HG03565 (cell line): Measurements from ENCODE around the gene CELSR3.

Experiments used
- ATAC-seq: cut with Tn5 transposase; IDR thresholded peaks from one replicate; pipeline ENCODE4 v1.9.1; 2021; ENCODE audit warnings: mild to moderate bottlenecking, moderate library complexity; ENCODE audit not compliant: unreplicated experiment

Gene CELSR3

DNA sequence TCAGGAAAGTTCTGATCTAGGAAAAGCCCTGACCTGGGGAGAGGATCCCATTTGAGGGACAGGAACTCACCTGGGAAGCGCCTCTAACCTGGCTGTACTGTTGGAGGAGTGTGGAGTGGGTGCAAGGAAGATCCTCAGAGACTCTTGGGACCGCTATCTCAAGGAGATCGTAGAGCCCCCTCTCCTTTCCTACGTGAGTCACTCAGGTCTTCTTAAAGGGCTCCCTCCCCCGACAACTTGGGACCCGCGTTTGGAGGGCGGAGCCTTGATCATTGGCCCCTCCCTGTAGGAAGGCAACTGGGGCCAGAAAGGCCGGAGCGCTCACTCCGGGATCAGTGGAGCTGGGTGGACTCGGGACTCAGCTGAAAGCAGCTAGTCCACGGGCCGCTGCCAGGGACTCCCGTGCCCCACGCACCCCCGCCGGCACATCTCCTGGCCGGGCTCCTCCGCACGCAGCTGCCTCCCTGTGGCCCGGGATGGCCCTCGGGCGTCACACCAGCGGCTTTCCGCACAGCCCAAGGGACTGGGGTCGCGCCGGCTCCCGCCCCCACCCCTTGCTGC, 27.9 kb downstream of the CELSR3 start:
- no peak for ATAC-seq

DNA sequence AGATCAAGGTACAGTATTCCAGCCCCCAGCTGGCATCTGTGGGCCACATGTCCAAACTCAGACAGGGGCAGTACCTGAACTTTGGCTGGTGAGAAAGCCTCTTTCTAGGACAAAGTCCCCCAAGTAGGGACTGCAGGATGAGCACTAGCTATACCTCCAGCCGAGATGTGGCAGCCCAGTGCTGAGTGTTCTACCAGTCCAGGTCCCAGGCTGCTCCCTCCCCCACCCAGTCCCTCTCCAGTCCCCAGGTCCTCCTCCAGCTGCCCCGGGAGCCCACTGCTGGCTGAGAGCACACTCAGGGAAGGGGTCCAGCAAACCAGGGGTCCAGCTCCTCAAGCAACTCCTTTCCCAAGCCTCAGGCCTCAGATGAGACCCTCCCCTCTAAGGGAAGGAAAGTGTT, 28.9 kb downstream of the CELSR3 start:
- ATAC-seq = no peak

DNA sequence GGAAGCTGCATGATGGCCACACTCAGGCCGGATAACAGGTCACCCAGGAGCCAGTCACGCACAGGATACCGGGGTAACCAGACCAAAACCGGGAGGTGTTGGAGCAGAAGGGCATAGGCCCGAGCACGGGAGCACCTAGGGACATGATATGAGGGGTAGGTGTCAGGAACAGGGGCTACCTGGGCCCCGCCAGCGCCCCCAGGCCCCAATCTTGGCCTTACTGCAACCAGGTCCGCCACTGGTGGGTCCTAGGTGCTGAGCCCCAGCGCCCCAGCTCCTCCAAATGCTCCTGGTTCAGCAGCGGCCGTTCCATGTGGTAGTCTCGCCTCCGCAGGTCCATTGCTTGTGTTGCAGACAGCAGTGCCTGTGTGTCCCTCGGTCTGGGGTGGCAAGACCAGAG, 29.4 kb downstream of the CELSR3 start:
- ATAC-seq = no peak

DNA sequence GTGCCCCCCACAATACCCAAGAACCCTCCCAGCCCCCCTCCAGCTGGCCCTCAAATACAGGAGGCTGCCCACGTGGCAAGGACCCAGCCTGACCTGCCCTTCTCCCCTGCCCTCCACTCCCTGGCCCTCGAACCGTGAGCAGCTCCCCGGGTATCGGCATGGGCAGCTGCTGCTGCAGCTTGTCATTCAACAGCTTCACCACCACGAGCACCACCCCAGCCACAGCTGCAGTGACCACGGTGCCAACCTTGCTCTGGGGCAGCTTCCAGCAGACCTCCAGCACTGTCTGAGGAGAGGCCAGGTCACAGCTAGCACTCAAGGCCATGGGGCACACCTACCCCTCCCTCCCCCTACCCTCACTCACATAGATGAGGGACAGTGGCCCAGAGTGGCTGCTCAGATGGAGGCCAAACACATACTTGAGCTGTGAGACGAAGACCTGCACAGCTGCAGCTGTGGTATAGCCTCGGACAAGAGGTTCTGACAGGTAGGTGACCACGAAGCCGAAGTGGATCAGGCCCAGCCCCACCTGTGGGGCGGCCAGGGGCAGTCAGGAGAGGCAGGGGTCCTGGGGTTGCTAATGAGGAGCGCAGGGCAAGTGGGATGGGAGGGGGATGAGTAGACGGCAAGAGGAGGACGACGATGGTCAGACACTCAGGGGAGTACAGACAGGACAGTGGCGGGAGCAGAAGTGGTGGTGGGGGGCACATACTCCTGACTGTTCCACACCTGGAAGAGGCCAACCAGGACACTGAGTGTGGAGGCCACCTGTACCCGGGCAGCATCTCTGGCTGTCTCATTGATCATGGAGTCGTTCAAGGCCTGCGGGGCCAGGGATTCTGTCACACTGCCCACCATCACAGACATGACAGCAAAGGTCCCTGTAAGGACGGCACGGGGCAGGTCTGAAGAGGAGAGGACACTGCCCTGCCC, 30.9 kb downstream of the CELSR3 start:
- no peak for ATAC-seq

DNA sequence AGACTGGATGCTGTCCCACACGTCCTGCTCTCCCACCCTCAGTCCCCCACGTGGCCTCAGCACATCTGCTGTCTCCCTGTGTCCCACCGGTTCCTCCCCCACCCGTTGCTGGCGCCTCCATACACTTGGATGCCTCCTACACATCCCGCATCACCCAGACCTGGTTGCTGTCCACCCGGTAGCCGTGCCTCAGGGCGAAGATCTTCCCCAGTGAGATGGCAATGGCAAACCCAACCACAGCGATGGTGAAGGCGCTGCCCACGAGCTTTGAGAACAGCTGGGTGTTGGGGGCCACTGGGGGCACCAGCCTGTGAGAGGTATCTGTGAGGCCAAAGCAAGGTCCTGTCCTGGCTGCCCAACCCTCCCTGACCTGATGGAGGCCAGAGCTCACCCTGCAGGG, 31.9 kb downstream of the CELSR3 start:
- no peak for ATAC-seq

DNA sequence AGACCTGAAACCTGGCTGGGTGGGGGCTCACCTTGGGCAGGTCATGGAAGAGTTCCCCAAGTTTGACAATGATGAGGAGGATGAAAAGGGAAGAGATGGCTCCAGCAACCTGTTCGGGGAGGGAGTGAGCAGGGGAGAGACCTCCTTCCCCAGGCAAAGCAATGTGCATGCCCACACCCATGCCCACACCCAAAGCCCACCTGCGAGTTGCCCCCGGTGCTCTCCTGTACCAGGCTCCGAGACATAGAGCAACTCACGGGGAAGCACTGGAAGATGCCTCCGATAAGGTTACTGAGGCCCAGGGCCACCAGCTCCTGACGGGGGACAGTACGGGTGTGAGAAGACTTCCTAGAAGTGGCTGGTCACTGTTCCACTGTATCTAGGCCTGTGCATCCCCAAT, 32.3 kb downstream of the CELSR3 start:
- ATAC-seq = no peak

DNA sequence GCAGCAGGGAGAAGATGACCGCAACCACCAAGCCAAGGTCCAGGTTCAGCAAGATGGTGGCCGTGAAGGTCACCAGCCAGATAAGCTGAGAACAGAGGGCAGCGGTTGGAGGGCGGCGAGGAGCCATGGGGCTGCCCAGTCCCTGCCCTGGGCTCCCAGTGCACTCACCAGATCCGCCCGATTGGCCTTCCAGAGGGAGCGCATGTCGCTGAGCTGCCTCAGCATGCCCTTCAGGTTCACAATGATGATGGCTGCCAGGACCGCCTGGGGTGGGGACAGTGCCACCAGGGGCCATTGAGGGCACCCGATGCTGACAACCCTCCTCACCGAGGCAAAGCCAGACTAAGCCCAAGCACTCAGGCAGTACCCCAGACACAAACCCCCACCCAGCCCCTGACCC, 32.8 kb downstream of the CELSR3 start:
- no peak for ATAC-seq

DNA sequence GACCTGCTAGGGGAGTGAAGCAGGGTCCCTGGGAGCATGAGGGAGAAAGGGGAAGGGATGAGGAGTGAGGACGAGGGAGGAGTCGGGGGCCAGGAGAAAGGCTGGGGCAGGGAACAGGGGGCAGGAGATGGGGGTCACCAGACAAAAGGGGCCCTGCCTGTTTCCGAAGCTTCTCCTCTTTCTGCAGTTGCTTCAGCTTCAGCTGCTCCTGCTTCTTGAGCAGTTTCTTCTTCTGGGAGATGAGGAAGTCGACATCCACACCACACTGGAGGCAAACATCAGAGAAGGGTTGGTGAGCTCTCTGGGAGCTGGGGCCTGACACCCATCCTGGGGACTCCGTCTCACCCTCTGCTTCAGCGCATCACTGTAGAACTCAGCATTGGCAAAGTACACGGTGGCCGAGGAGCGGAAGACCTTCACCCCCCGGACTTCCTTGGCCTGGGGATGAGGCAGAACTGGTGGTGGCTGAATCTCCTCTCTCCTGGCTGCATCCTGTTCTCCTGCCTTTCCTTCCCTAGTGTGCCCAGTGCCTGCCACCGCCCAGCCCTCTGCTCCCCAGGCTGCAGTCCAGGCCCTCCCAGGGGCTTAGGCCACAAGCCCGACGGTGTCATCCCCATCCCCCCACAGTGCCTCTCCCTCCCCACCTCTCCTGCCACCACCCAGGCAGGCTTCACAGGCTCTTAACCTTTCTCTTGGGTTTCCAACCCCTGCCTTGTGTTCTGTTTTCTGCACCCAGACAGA, 34.2 kb downstream of the CELSR3 start:
- no peak for ATAC-seq

DNA sequence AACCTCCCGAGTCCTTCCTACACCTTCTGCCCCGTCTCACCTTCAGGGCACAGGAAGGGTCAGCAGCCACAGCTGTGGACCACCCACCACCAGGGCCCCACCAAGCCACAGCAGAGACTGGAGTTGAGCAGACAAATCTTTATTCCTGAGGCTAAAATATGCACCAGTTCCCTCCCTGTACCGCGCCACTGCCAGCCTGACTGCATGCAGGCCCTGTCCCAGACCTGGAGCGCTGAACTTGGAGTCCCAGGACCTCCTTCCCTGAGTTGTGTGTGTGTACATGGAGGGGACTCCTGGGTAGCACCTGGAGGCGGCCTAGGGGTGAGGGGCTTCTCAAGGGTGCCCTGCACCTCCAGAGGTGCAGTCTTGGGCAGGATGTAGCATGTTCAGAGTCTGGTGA, 37.1 kb downstream of the CELSR3 start:
- no peak for ATAC-seq

DNA sequence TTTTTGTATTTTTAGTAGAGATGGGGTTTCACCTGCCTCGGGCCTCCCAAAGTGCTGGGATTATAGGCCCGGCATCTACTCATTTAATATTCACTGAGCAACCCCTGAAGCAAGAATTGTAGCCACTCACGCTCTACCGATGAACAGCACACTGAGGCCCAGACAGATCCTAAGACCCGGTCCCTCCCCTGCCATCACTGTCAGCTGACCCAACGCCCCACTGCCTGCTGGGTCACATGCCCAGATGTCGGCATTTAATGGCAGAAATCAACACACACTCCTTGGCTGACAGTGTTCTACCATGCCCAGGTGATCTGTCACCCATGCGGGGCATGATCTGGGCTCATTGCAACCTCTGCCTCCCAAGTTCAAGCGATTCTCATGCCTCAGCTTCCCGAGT, 37.9 kb downstream of the CELSR3 start:
- no peak for ATAC-seq

DNA sequence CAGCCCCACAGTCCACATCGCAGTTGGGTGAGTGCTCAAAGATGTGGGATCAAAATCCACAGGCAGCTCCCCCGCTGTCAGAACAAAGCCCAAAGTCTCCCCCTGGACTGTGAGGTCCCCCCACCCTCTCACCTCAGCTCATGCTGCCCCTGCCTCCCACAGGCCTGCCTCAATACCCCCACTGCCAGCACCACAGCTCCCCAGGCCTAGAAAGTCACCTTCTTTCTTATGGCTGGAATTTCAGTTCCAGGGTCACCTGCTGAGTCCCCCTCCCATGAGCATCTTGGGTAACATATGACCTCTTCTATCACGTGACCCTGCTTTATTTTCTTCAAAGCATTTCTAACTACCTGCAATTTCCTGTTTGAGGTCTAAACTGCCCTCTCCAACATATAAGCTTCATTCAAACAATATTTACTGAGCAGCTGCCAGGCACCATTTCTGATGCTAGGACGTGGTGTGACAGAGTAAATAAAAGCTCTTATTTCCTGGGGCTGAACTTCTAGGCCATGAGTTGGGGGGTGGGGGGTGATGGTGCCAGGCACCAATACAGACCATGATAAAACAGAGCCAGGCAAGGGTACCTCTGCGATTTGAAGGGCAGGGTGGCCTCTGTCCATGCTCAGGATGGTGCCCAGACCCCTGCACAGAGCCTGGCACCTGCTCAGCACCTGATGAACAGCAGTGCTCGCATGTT, 38.7 kb downstream of the CELSR3 start:
- no peak for ATAC-seq

DNA sequence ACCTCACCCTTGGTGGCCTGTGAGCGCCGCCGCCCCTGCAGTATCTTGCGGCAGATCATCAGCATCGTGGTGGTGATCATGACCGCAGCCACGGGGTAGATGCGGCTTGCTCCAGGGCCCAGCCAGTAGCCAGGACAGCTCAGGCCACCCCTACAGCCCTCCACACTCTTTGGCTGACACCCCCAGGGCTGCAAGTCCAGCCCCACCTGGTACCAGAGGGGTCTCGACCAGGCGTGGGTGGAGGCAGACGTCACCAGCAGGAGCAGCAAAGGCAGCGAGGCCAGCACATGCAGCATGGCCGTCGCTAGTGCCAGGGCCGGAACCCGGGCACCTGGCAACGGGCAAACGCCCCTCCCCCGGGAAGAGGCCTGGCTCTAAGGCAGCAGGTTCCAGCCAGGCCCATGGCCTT, 41.2 kb downstream of the CELSR3 start, which contains the start of gene TMEM89:
TMEM89 (minus strand) TSS at position 309 of the 409 bp plus-strand sequence; CDS start at position 296, 13 bp downstream.
- no peak for ATAC-seq

DNA sequence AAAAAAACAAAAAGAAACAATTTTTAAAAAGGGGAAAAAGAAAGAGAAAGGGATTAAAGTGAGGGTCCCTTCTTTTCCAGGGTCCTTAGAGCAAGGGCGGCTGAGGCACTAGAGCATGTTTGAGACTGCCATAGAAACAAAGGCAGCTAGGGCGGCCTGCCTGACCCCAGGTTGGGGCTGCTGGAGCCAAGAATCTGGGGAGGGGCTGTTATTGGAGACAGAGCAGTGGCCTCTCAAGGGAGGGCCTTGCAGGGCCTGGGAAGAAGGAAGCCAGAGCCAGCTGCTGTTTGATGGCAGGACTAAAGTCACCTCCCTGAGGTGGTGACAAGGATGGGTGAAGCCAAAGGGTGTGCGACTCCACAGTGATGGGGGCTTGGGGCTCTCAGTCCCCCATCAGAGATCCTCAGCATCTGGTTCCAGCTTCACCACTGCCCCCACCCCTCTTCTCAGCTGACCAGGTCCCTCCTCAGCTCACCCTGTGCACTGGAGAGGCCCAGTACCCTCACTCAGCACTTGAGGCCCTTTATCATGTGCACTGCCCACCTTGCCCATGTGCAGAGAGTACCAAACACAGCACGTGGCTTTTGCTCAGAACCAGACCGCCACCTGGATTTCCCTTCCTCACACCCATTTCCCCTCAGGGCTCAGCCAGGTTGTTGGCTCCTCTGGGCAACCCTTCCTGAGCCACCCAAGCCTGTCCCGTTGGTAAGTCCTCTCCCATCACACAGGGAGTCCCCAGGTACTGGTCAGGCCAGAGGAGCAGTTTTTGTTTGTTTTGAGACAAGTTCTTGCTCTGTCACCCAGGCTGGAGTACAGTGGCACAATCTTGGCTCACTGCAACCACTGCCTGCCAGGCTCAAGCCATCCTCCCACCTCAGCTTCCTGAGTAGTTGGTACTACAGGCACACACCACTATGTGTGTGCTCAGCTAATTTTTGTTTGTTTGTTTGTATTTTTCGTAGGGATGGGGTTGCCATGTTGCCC, 42.9 kb downstream of the CELSR3 start:
- ATAC-seq = no peak

DNA sequence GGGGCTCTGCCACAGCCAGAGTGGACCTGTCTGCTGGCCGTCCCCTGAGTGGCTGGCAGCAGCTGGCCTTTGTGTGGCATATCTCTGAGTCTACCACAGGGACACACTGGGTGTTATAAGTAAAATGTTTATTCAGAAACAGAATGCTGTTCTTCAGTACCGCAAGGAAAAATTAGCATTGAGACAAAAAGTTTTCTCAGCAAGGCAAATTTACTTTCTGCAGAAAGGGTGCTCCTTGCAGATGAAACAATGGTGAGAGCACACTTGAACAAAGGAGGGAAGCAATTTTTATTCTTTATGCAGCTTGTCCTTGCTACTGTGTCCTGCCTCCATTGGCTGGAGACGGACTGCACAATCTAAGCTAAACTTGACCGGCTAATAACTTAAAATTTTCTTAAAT, 45.1 kb downstream of the CELSR3 start:
- ATAC-seq = no peak

DNA sequence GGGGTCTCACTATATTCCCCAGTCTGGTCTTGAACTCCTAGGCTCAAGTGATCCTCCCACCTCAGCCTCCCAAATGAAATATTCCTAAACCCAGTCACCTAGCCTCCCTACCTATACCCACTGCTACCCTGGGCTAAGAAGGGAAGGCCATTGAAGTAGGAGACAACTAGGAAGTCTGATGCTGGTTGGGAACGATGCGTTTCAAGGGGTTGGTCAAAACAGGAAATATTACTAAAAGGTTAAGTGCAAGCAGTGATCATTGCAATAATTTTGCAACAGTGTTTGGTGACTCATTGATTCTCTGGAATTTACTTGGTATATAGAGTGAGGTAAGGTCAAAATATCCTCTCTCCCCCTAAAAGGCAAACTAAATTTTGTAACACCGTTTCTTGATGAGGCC, 48.6 kb downstream of the CELSR3 start:
- ATAC-seq = no peak

DNA sequence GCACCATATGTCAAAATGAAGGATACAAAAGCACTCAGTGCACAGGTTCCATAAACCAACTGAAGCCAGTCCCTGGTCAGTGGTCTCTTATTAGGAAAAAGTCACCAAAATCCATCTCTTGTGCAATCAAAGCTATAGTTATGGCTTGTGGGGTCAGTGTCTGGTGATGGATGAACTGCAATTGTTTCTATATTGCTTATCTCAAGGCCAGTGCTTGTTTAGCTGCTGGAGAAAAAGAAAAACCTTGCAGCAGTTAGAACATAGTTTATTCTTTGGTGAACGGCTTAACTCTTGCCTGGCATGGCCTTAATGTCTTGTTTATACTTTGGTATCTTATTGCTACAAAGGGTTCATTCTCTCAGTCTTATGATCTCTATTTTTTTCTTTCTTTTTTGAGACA, 50.4 kb downstream of the CELSR3 start:
- no peak for ATAC-seq

DNA sequence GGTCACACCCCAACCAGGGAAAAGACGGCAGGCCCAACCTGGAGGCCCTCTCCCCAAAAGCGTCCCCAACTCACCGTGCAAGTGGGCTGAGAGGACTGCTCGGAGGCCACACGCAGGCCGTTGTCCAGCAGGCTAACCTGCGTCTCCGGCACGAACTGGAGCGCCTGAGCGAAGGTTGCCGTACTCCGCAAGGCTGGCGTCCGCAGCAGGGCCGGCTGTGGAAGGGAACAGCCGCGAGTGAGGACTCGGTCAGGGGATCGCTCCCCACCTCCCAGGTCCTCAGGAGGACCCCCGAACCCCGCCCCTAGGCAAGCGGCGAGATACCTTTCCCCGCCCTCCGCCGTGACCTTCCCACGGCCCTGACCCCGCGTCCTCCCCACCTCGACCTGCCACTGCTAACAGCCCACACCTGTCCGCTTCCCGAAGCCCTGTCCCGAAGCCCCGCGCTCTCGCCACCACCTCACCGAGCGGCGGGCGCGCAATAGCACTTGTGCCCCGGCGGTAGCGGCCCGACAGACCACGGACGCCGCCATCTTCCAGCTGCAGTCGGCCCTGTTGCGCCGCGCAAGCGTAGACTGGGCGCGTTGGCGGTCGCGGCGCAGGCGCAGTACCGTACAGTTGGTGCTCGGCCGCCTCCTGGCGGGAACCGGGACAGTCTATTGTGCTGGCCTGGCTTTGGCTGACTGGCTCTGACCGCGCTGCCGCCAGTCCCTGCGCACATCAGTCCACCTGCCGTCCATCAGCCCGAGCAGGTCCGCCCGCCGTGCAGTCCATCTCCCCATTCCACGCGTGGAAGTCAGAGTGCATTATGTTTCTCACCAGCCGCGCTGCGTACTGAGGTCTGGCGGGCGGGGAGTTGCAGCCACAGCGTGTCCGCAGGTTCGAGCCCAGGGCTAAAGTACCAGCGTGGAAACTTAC, 53.3 kb downstream of the CELSR3 start, which contains the start of gene UQCRC1:
UQCRC1 (minus strand) TSS at position 559 of the 918 bp plus-strand sequence; CDS start at position 533, 26 bp downstream.
- ATAC-seq = peak; percentile 90

DNA sequence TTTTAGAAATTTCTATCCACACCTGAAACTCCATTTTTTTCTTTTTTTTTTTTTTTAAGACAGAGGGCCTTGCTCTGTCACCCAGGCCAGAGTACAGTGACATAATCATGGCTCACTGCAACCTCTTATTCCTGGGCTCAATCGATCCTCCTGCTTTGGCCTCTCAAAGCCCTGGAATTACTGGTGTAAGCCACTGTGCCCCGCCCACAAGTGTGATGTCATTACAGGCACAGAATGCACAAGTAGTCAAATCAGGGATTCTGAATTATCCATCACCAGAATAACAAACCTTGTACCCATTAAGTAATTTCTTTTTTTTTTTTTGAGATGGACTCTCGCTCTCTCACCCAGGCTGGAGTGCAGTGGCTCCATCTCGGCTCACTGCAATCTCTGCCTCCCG, 55.2 kb downstream of the CELSR3 start:
- ATAC-seq = no peak

DNA sequence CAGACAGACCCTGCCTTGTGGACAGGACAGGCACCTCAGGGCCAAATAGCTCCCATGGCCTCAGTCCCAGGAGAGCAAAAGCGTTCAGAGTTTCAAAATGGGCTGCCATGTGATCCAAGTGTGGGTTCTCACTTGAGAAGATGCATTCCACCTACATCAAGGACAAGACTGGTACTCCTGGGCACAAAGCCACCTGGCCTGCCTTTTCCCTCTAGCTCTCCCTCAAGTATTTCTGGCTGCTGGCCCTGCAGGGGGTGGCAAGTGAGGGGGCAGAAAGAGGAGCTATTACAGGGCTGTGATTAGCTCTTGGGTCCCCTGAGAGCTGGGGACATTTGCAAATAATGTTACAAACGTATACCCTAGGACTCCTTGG, 61.1 kb downstream of the CELSR3 start:
- no peak for ATAC-seq
